Activated CD8-positive, alpha-beta memory T cell treated with anti-CD3 and anti-CD28 coated beads, Interleukin-2, amount 10 ng/mL, durations not matched to agents 7 days and 5 days (primary cell): ENCODE data around the gene CHST11. TPM values are rescaled to one million over a fixed set of nuclear protein-coding genes. Genes with fewer than 3 reads are reported as not detected.

ENCODE experiments used
- ATAC-seq: fragments of 150-1000 bp; cut with Tn5 transposase; one replicate; pipeline ENCODE4 v1.10.0; 2021; ENCODE audit warnings: moderate library complexity
- CTCF ChIA-PET: fragments of 350-600 bp; sonication (Branson Sonifier 250); formaldehyde crosslinking; loops from one replicate; lab custom pipeline; 2021; ENCODE audit warnings: antibody characterized with exemption; lab: Charles Lee
- DNase-seq: peaks from one replicate; pipeline ENCODE4 v3.0.0-alpha.2; 2020
- H3K27ac Mint-ChIP-seq: one replicate; pipeline ENCODE4 v1.8.0; 2021; ENCODE audit warnings: mild to moderate bottlenecking, mixed read lengths
- H3K27me3 Mint-ChIP-seq: one replicate; pipeline ENCODE4 v1.8.0; 2021; ENCODE audit warnings: mixed read lengths
- H3K36me3 Mint-ChIP-seq: one replicate; pipeline ENCODE4 v1.8.0; 2021; ENCODE audit warnings: mild to moderate bottlenecking, mixed read lengths
- H3K4me1 Mint-ChIP-seq: one replicate; pipeline ENCODE4 v1.8.0; 2021; ENCODE audit warnings: mixed read lengths
- H3K4me3 Mint-ChIP-seq: one replicate; pipeline ENCODE4 v1.8.0; 2021; ENCODE audit warnings: mild to moderate bottlenecking, moderate library complexity, mixed read lengths
- H3K9me3 Mint-ChIP-seq: one replicate; pipeline ENCODE4 v1.8.0; 2022; ENCODE audit warnings: low read depth, mixed read lengths
- total RNA-seq, 2 experiments: library from RNA; stranded (reverse); gene quantifications; one replicate each; pipeline ENCODE4 v1.2.3, GENCODE V29; 2021

Gene CHST11
- total RNA-seq, 2 experiments from 2014 or later: 123 to 141 TPM

- Mint-ChIP-seq H3K36me3 (peaks cover 10% of the 10 kb centered on the region), H3K4me3 (no peak overlapping the region), H3K27ac (no peak overlapping the region), H3K27me3 (no peaks in the 10 kb centered on the region), H3K9me3 (no peaks in the 10 kb centered on the region), H3K4me1 (peaks cover 15% of the 10 kb centered on the region)
- CTCF ChIA-PET: interaction anchor here (0.6 to 1.1 kb wide), 2 partner anchors 75 to 274 kb away, joined by 3 read pairs; no protein-coding TSS in a partner anchor
- DNase-seq (no peak), ATAC-seq (no peak)
Observed at GRCh38 chr12:104656383-104656782, 199.6 kb downstream of the CHST11 start.

DNA sequence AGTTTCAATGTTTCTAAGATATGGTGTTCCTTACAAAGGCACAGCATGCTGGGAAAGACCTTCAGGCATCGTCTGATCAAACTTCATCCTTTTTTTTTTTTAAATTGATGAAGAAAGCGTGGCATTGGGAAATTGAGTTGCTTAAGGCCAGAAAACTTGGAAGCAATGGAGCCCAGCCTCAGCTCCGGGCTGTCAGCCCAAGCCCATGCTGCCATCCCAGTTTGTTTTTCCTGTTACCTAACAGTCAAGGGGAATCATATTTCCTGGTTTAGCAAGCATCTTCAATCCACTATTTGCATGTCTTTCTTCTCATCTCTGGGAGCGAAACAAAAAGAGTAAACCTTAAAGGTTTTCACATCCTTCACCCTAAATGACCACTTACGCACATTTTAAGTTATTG lies 200.2 kb downstream of the CHST11 start:
- Mint-ChIP-seq H3K27me3 (no peaks in the 10 kb centered on the region), H3K9me3 (no peaks in the 10 kb centered on the region), H3K36me3 (peaks cover 9% of the 10 kb centered on the region), H3K4me1 (peaks cover 15% of the 10 kb centered on the region), H3K4me3 (no peak overlapping the region), H3K27ac (no peak overlapping the region)
- CTCF ChIA-PET: interaction anchor here (0.6 to 1.1 kb wide), 2 partner anchors 74 to 274 kb away, joined by 3 read pairs; no protein-coding TSS in a partner anchor
- ATAC-seq (no peak), DNase-seq (no peak)

DNA sequence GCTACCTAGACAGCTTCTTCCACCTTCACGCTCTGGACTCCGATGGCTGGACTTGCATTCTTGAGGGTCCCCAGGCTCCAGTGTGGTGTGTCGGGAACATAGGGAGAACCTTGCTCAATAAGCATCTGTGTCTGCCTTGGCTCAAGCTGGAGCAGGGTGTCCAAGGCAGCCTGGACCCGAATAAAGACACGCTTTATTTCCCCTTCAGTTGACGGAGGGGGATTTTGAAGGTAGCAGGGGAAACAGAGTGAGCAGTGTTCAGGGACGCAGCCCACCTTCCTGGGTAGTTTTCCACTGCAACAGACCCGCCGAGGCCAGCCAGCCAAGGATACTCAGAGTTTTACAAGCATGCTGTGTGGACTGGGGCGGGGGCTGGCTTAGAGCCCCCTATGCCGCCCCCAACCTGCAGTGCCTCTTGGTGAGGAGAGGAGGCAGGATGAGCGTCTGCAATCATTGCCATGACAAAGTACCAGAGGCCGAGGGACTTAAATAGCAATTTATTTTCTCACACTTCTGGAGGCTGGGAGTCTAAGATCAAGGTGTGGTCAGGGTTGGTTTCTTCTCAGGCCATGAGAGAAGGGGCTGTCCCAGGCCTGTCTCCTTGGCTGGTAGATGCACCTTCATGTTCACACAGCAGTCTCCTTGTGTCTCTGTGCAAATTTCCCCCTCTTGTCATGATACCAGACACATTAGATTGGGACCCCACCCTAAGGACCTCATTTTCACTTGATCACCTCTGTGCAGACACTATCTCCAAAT lies 201.2 kb downstream of the CHST11 start:
- H3K4me1 Mint-ChIP-seq: peaks cover 12% of the 10 kb centered on the region
- no peak for ATAC-seq
- CTCF ChIA-PET: no interaction called here

DNA sequence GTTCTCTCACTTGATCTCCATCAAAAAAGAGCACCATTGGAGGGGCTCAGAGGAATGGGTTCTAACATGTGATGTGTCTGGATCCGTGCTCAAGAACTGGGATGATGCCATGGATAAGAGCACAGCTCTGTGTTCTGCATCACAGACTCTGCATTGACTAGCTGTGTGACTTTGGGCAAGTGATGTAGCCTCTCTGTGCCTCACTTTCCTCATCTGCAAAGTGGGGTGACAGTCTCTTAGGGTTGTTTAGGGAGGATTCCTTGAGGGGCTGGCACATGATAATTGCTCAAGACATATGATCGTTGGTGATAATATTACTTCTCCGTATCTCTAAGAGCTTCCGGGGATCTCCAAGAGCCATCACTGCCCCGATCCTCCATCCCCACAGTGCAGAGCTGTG lies 202.3 kb downstream of the CHST11 start:
- no peak for ATAC-seq
- peaks cover 9% of the 10 kb centered on the region for H3K4me1 Mint-ChIP-seq
- CTCF ChIA-PET: no interaction called here
- no peaks in the 10 kb centered on the region for H3K9me3 Mint-ChIP-seq
- no peaks in the 10 kb centered on the region for H3K27me3 Mint-ChIP-seq
- no peak for DNase-seq
- H3K27ac Mint-ChIP-seq: no peak overlapping the region
- peaks cover 10% of the 10 kb centered on the region for H3K36me3 Mint-ChIP-seq
- H3K4me3 Mint-ChIP-seq: no peak overlapping the region

More for the DNA sequence above, 201.2 kb downstream of the CHST11 start:
- Mint-ChIP-seq H3K4me3 (no peak overlapping the region), H3K36me3 (peaks cover 7% of the 10 kb centered on the region), H3K9me3 (no peaks in the 10 kb centered on the region), H3K27me3 (no peaks in the 10 kb centered on the region), H3K27ac (no peak overlapping the region)
- DNase-seq: no peak

DNA sequence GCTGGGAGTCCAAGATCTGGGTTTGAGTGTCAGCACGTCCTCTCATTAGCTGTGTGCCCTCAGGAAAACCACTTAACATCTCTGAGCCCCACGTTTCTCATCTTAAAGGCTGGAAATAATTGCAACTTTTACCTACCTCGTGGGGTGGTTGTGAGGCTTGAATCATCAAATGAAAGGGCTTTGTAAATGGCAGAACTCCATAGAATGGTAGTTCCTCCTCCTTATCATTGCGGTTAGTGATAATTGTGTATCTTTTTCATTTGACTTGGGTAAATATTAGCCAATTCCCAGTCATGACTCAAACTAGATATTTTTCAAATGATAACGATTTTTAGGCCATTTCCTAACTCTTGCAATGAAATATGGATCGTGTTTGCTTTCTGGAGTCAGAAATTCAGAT lies 205.5 kb downstream of the CHST11 start:
- CTCF ChIA-PET: interaction anchor here (2.6 kb wide), 1 partner anchor 280 kb away, joined by 9 read pairs; no protein-coding TSS in a partner anchor
- no peaks in the 10 kb centered on the region for H3K27me3 Mint-ChIP-seq

GRCh38 chr12:104662908-104663307 lies 206.2 kb downstream of the CHST11 start:
- no peak for DNase-seq
- H3K27me3 Mint-ChIP-seq: no peaks in the 10 kb centered on the region
- peaks cover 18% of the 10 kb centered on the region for H3K36me3 Mint-ChIP-seq
- no peak overlapping the region for H3K27ac Mint-ChIP-seq
- CTCF ChIA-PET: no interaction called here
- peaks cover 24% of the 10 kb centered on the region for H3K4me1 Mint-ChIP-seq
- H3K9me3 Mint-ChIP-seq: no peaks in the 10 kb centered on the region
- no peak overlapping the region for H3K4me3 Mint-ChIP-seq
- ATAC-seq: no peak

More for the DNA sequence above, 205.5 kb downstream of the CHST11 start:
- Mint-ChIP-seq H3K4me3 (no peak overlapping the region), H3K9me3 (no peaks in the 10 kb centered on the region), H3K36me3 (peaks cover 16% of the 10 kb centered on the region), H3K27ac (no peak overlapping the region), H3K4me1 (peaks cover 22% of the 10 kb centered on the region)
- no peak for ATAC-seq
- no peak for DNase-seq

- H3K9me3 Mint-ChIP-seq: no peaks in the 10 kb centered on the region
- no peak overlapping the region for H3K27ac Mint-ChIP-seq
- ATAC-seq: no peak
- H3K4me3 Mint-ChIP-seq: no peak overlapping the region
- DNase-seq: no peak
- CTCF ChIA-PET: interaction anchor here (1.0 kb wide), 1 partner anchor 283 kb away, joined by 3 read pairs; no protein-coding TSS in a partner anchor
- H3K4me1 Mint-ChIP-seq: peaks cover 35% of the 10 kb centered on the region
- H3K27me3 Mint-ChIP-seq: no peaks in the 10 kb centered on the region
- peaks cover 18% of the 10 kb centered on the region for H3K36me3 Mint-ChIP-seq
Observed at GRCh38 chr12:104664351-104664750, 207.6 kb downstream of the CHST11 start.

DNA sequence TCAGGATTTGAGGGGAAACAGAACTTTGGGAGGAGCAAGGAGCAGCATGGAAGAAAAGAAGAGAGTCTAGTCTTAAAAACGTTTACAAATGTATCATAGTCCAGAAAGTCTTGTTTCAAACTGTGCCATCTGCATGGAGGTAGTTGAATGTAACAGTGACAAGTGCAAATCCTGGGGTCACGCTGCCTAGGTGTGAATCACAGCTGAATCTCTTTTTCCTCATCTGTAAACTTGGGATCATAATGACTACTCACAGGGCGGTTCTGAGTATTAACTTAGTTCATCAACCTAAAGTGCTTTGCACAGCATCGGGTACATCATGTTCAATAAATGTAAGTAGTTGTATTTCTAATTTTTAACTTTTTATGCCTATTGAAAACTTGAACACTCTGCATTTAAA lies 208.5 kb downstream of the CHST11 start:
- Mint-ChIP-seq H3K4me3 (no peak overlapping the region), H3K9me3 (no peaks in the 10 kb centered on the region), H3K4me1 (peaks cover 43% of the 10 kb centered on the region), H3K27me3 (no peaks in the 10 kb centered on the region), H3K27ac (peak overlapping the region; percentile 49), H3K36me3 (peaks cover 18% of the 10 kb centered on the region)
- ATAC-seq: no peak
- CTCF ChIA-PET: interaction anchor here (1.0 kb wide), 1 partner anchor 284 kb away, joined by 3 read pairs; no protein-coding TSS in a partner anchor
- no peak for DNase-seq

DNA sequence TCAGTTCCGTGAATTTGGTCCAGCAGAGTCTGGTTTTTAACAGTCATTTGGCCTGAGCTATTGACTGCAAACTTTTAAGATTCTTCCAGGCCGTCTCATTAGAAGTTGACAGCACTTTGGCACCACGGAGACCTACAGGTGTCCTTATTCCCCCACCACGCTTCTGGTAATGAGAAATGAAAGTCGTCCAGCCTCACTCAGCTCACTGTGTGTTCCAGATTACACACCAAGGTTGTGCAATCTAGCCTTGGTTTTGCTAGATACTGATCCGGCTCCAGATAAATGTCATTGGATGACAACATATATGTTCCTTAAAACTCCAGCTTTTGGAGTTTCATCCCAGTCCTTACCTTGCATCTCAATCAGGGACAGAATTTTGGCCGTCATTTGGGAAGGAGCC lies 210.4 kb downstream of the CHST11 start:
- Mint-ChIP-seq H3K36me3 (peaks cover 18% of the 10 kb centered on the region), H3K27ac (no peak overlapping the region), H3K4me3 (no peak overlapping the region), H3K4me1 (peaks cover 59% of the 10 kb centered on the region), H3K9me3 (no peaks in the 10 kb centered on the region), H3K27me3 (no peaks in the 10 kb centered on the region)
- ATAC-seq (no peak), DNase-seq (no peak)
- CTCF ChIA-PET: interaction anchor here (0.7 to 1.5 kb wide), 2 partner anchors 22 to 195 kb away, joined by 3 read pairs; no protein-coding TSS in a partner anchor

DNA sequence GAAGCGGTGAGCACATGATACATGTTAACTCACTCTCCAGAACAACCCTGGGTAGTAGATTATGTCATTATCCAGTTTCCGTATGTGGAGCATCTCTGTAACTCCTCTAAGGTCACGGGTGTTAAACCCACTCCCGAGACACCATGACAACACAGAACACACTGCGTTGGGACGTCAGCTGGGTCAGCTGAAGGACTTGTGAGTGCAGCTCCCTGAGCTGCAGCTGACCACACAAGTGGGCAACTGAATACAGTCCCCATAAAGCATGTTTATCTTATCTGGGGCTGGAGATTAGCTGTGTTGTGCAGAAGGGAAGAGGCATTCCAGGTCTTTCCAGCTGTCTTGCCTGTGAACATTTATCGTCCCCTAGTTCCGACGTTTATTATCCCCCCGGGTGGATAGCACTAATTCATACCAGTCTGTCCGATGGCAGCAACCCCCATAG lies 211.5 kb downstream of the CHST11 start:
- H3K36me3 Mint-ChIP-seq: peaks cover 18% of the 10 kb centered on the region
- no peak for DNase-seq
- H3K27ac Mint-ChIP-seq: no peak overlapping the region
- H3K9me3 Mint-ChIP-seq: no peaks in the 10 kb centered on the region
- CTCF ChIA-PET: interaction anchor here (1.5 to 1.9 kb wide), 2 partner anchors 196 to 286 kb away, joined by 3 to 6 read pairs; no protein-coding TSS in a partner anchor
- H3K27me3 Mint-ChIP-seq: no peaks in the 10 kb centered on the region
- no peak overlapping the region for H3K4me3 Mint-ChIP-seq
- peaks cover 71% of the 10 kb centered on the region for H3K4me1 Mint-ChIP-seq
- no peak for ATAC-seq

DNA sequence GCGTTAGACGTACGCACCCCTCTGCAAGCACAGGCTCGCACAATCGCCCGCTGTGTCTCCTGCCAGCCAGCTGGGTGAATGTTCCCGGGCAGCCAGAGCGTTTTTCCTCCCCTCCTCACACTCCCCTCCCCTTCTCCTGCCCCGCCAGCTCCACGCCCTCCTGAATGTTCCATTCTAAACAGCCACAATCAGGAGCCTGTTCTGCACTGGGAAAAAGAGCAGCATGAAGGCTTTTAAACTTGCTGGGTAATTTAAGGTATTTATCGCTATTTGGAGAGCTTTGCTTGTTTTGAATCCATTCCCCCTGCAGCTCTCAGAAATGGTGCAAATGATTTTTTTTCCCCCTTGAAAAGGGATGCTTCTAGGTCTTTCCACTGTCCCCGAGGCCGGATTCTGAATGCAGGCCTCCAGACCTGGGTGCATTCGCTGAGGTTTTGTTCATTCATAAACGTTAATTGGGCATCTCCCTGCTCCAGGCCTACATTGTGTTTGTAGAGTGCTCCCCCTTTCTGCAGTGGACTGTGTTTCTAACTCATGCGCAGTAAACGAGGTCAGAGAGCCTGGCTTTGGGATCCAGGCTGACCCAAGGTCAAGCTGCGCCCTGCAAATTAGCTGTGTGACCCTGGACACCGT lies 212.5 kb downstream of the CHST11 start:
- DNase-seq (no peak), ATAC-seq (no peak)
- Mint-ChIP-seq H3K4me3 (no peak overlapping the region), H3K27ac (peak overlapping the region; percentile 52), H3K4me1 (peaks cover 75% of the 10 kb centered on the region), H3K36me3 (peaks cover 14% of the 10 kb centered on the region), H3K9me3 (no peaks in the 10 kb centered on the region), H3K27me3 (no peaks in the 10 kb centered on the region)
- CTCF ChIA-PET: interaction anchor here (1.9 kb wide), 1 partner anchor 287 kb away, joined by 6 read pairs; no protein-coding TSS in a partner anchor

DNA sequence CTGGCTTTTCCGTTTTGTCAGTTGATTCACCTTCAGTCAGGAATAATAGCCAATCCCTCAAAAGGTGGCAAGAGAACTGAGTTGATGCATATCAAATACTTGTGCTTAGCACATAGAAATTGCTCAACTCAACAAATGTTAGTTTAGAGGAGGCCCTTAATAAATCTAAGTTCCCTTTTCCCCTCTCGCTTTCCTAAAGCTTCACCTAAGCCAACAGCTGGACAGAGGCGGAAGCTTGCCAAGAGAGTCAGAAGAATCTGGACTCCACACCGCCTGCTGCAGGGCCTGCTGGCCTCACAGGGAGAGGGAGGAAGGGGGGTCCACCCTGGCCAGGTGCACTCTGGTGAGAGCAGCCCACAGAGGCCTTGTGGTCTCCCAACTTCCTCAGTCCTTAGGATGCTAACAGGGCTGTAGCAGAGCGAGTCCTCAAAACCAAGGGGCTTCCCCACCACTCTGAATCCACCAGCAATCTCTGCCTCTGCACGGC lies 213.1 kb downstream of the CHST11 start:
- Mint-ChIP-seq H3K4me3 (no peak overlapping the region), H3K4me1 (peaks cover 70% of the 10 kb centered on the region), H3K27me3 (no peaks in the 10 kb centered on the region), H3K9me3 (no peaks in the 10 kb centered on the region), H3K27ac (peak overlapping the region; percentile 87), H3K36me3 (peaks cover 14% of the 10 kb centered on the region)
- CTCF ChIA-PET: no interaction called here
- DNase-seq: peak; percentile 79
- peak; percentile 57 for ATAC-seq
